ENCODE results near the gene PTPRM. TPM values are rescaled to one million over a fixed set of nuclear protein-coding genes. Genes with fewer than 3 reads are reported as not detected.

PTPRM gene
- total RNA-seq, 1 donor from 2014 or later: 42.1 TPM

- H3K27me3 ChIP-seq (ENCODE audit: control insufficient read depth, insufficient read depth, low read length): no peaks in the 10 kb centered on the region
- TF ChIP-seq CTCF (IDR thresholded peaks at IDR 0.05; ENCODE audit: insufficient read depth, low read length, severe bottlenecking): no peak
- H3K36me3 ChIP-seq (ENCODE audit: control insufficient read depth, insufficient read depth, low read length): no peaks in the 10 kb centered on the region
- peak; percentile 80 for DNase-seq (ENCODE audit: low read depth)
- no peak for FAIRE-seq
- no peak overlapping the region for H3K4me3 ChIP-seq (ENCODE audit: low read depth, low read length)
Observed at GRCh38 chr18:7757175-7757574, 190.1 kb downstream of the PTPRM start.

- DNase-seq (ENCODE audit: low read depth) (no peak), FAIRE-seq (no peak)
- Histone ChIP-seq H3K4me3 (ENCODE audit: low read depth, low read length) (no peak overlapping the region), H3K27me3 (ENCODE audit: control insufficient read depth, insufficient read depth, low read length) (no peaks in the 10 kb centered on the region), H3K36me3 (ENCODE audit: control insufficient read depth, insufficient read depth, low read length) (no peaks in the 10 kb centered on the region)
- no peak for TF ChIP-seq CTCF (IDR thresholded peaks at IDR 0.05; ENCODE audit: insufficient read depth, low read length, severe bottlenecking)
Observed at GRCh38 chr18:7758764-7759163, 191.6 kb downstream of the PTPRM start.

GRCh38 chr18:7760967-7761948, 194.1 kb downstream of the PTPRM start:
- no peaks in the 10 kb centered on the region for H3K36me3 ChIP-seq (ENCODE audit: control insufficient read depth, insufficient read depth, low read length)
- no peak for FAIRE-seq
- H3K27me3 ChIP-seq (ENCODE audit: control insufficient read depth, insufficient read depth, low read length): no peaks in the 10 kb centered on the region
- peak; percentile 39 for DNase-seq (ENCODE audit: low read depth)
- no peak overlapping the region for H3K4me3 ChIP-seq (ENCODE audit: low read depth, low read length)
- no peak for TF ChIP-seq CTCF (IDR thresholded peaks at IDR 0.05; ENCODE audit: insufficient read depth, low read length, severe bottlenecking)

- H3K4me3 ChIP-seq (ENCODE audit: low read depth, low read length): no peak overlapping the region
- no peak for TF ChIP-seq CTCF (IDR thresholded peaks at IDR 0.05; ENCODE audit: insufficient read depth, low read length, severe bottlenecking)
- no peak for DNase-seq (ENCODE audit: low read depth)
- no peaks in the 10 kb centered on the region for H3K27me3 ChIP-seq (ENCODE audit: control insufficient read depth, insufficient read depth, low read length)
- FAIRE-seq: no peak
- no peaks in the 10 kb centered on the region for H3K36me3 ChIP-seq (ENCODE audit: control insufficient read depth, insufficient read depth, low read length)
Observed at GRCh38 chr18:7764405-7764804, 197.3 kb downstream of the PTPRM start.

GRCh38 chr18:7766346-7766745, 199.2 kb downstream of the PTPRM start:
- TF ChIP-seq CTCF (IDR thresholded peaks at IDR 0.05; ENCODE audit: insufficient read depth, low read length, severe bottlenecking): no peak
- Histone ChIP-seq H3K36me3 (ENCODE audit: control insufficient read depth, insufficient read depth, low read length) (no peaks in the 10 kb centered on the region), H3K4me3 (ENCODE audit: low read depth, low read length) (no peak overlapping the region), H3K27me3 (ENCODE audit: control insufficient read depth, insufficient read depth, low read length) (no peaks in the 10 kb centered on the region)
- DNase-seq (ENCODE audit: low read depth) (no peak), FAIRE-seq (no peak)

Measured in bronchial epithelial cell (primary cell).